ENCODE measurements around the gene TPCN1.

GRCh38 chr12:113298472-113298817, 77.2 kb downstream of the TPCN1 start:
- TF ChIP-seq POLR2A (IDR thresholded peaks at IDR 0.05; ENCODE audit: low read depth, low read length) = no peak
- no peak for TF ChIP-seq POLR2AphosphoS5 (IDR thresholded peaks at IDR 0.05; ENCODE audit: low read depth, low read length)
- no peak for TF ChIP-seq TAF1 (IDR thresholded peaks at IDR 0.05; ENCODE audit: low read depth, low read length)
- TF ChIP-seq SPI1 (IDR thresholded peaks at IDR 0.05; ENCODE audit: low read depth, low read length) = no peak
